Body of pancreas (tissue), 4 donors: Measurements from ENCODE around the gene ERCC4.

ENCODE experiments used
- CTCF ChIP-seq, 7 experiments: fragments of 450-650 bp in 4 of 7; fragments of 200-600 bp in 3 of 7; sonication (generic) in 3 of 7; IDR thresholded peaks; one replicate each; pipeline ENCODE4 v1.5.1; 2016 to 2019; ENCODE audit warnings: antibody characterized with exemption in 7 of 7
- POLR2A ChIP-seq, 3 donors: fragments of 450-650 bp; IDR thresholded peaks; one replicate each; pipeline ENCODE4 v1.6.1; 2016; ENCODE audit warnings: antibody characterized with exemption in 3 of 3, mild to moderate bottlenecking in 2 of 3

GRCh38 chr16:13959626-13960025 is 39.7 kb downstream of the ERCC4 start:
- no peak for TF ChIP-seq POLR2A (IDR thresholded peaks at IDR 0.05)
- TF ChIP-seq CTCF (IDR thresholded peaks at IDR 0.05): no peak
